Kidney (tissue), 22 donors: ENCODE measurements around the gene GABRA1. TPM values are rescaled to one million over a fixed set of nuclear protein-coding genes. Genes with fewer than 3 reads are reported as not detected.
A peak's percentile ranks its signal among the peaks of the same experiment; 100 is the strongest.

Source experiments
- DNase-seq, 5 donors: peaks; one replicate each; pipeline ENCODE4 v3.0.0-alpha.2; 2013 to 2020
- FAIRE-seq: peaks from 2 replicates; lab custom pipeline; 2012; peaks lifted over from hg19 to GRCh38; lab: Jason Lieb, UNC
- H3K27ac ChIP-seq, 2 donors: one replicate each; pipeline ENCODE4 v1.7.0; 2013; ENCODE audit warnings: low read depth in 2 of 2, low read length in 2 of 2, inconsistent platforms in 1 of 2
- H3K27me3 ChIP-seq: one replicate; pipeline ENCODE4 v1.7.1; 2013; ENCODE audit warnings: low read length, inconsistent platforms; ENCODE audit not compliant: control insufficient read depth, insufficient read depth
- H3K36me3 ChIP-seq, 3 donors: one replicate each; pipeline versions ENCODE4 v1.7.0 to v1.7.1; 2013; ENCODE audit warnings: low read length in 3 of 3, control low read depth in 1 of 3, inconsistent platforms in 1 of 3; ENCODE audit not compliant: insufficient read depth in 3 of 3, control insufficient read depth in 2 of 3
- H3K4me1 ChIP-seq, 3 donors: one replicate each; pipeline versions ENCODE4 v1.7.0 to v1.7.1; 2013; ENCODE audit warnings: low read length in 3 of 3, inconsistent platforms in 1 of 3, low read depth in 1 of 3; ENCODE audit not compliant: control insufficient read depth in 2 of 3, insufficient read depth in 2 of 3
- H3K4me3 ChIP-seq, 3 donors: one replicate each; pipeline versions ENCODE4 v1.7.0 to v1.8.1; 2013; ENCODE audit warnings: low read length in 3 of 3, control low read depth in 1 of 3, inconsistent platforms in 1 of 3
- H3K9ac ChIP-seq, 3 donors: one replicate each; pipeline versions ENCODE4 v1.7.0 to v1.7.1; 2013; ENCODE audit warnings: low read length in 3 of 3, control low read depth in 1 of 3, inconsistent platforms in 1 of 3
- H3K9me3 ChIP-seq, 3 donors: one replicate each; pipeline versions ENCODE4 v1.7.0 to v1.7.1; 2013; ENCODE audit warnings: low read length in 3 of 3, control low read depth in 1 of 3, inconsistent platforms in 1 of 3; ENCODE audit not compliant: control insufficient read depth in 2 of 3, insufficient read depth in 1 of 3
- intact Hi-C: fragments of 100-400 bp; cut with DNase I; formaldehyde crosslinking; loops from one replicate; pipeline ENCODE4 v1.11.1; 2022
- long read RNA-seq, 10 donors: library from polyadenylated mRNA in 1 of 10; unstranded in 1 of 10; transcript quantifications; one replicate each; pipeline ENCODE4 v2.0.0 and lab custom pipeline, GENCODE V29; 2021 to 2026
- polyA plus RNA-seq: library from polyadenylated mRNA; stranded (reverse); fragments of 350-450 nt; fragmentation: Illumina TruSeq; extraction: RNeasy Lipid Tissue Mini Kit (QIAGEN cat#74804); gene quantifications from one replicate; pipeline ENCODE4 v1.2.3, GENCODE V29; 2014; ENCODE audit warnings: low read depth, low replicate concordance; ENCODE audit not compliant: insufficient read depth
- total RNA-seq: library from RNA; stranded (reverse); fragmentation: NEBNext Ultra II Directional; extraction: Animal tissue kit (Norgen Biotek cat#: 25700); gene quantifications from one replicate; pipeline ENCODE4 v1.2.1, GENCODE V29; 2021
- TF ChIP-seq, protein P1 (sequence below): IDR thresholded peaks from 3 replicates; pipeline ENCODE4 v1.5.1; 2012; ENCODE audit warnings: mild to moderate bottlenecking, moderate library complexity, borderline replicate concordance; ENCODE audit not compliant: insufficient read depth; ENCODE audit errors: extremely low read depth
- donor health status: control.
- donor health status: control.
- donor health status: control.
- donor health status: control.
- donor health status: control.
- donor health status: DM: yes; HTN: yes; CAD: no.
- donor health status: Normal renal cell carcinoma (clear cell type).

Gene GABRA1
- total RNA-seq (not detected), polyA plus RNA-seq (not detected)
- long read RNA-seq, donor 1, result 0 reads
- long read RNA-seq, donor 2, result 0 reads
- long read RNA-seq, donor 3, result 0 reads
- long read RNA-seq, donor 4, result 0 reads
- long read RNA-seq, donor 5, result 0 reads
- long read RNA-seq, donor 6, result 0 reads
- long read RNA-seq, donor 7, result 0 reads
- long read RNA-seq, donor 8, result 0 reads
- long read RNA-seq, donor 9, result 0 reads
- long read RNA-seq, donor 10, result 0 reads

DNA sequence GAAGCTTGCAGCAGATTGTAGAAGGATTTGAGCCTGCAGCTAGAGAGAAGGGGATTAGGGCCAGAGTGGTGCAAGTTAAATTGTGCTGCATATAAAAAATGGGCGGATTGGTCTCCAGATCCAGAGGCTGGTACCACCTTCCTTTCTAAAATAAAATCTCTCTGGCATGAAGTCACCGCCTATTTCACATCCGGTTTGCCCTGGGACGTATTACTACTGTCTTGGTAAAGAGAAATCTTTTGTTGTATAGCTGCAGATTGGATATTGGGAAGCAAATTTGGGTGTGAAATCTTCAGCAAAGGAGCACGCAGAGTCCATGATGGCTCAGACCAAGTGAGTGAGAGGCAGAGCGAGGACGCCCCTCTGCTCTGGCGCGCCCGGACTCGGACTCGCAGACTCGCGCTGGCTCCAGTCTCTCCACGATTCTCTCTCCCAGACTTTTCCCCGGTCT lies at the start of gene GABRA1:
TSS of gene GABRA1 (plus strand) at position 180 of the 451 bp plus-strand sequence. CDS start 2,691 bp downstream, outside the sequence.
- H3K4me1 ChIP-seq, result peaks cover 0 to 2% (median 0%) of the 10 kb centered on the region in 3 donors
- TF ChIP-seq, protein P1, sequence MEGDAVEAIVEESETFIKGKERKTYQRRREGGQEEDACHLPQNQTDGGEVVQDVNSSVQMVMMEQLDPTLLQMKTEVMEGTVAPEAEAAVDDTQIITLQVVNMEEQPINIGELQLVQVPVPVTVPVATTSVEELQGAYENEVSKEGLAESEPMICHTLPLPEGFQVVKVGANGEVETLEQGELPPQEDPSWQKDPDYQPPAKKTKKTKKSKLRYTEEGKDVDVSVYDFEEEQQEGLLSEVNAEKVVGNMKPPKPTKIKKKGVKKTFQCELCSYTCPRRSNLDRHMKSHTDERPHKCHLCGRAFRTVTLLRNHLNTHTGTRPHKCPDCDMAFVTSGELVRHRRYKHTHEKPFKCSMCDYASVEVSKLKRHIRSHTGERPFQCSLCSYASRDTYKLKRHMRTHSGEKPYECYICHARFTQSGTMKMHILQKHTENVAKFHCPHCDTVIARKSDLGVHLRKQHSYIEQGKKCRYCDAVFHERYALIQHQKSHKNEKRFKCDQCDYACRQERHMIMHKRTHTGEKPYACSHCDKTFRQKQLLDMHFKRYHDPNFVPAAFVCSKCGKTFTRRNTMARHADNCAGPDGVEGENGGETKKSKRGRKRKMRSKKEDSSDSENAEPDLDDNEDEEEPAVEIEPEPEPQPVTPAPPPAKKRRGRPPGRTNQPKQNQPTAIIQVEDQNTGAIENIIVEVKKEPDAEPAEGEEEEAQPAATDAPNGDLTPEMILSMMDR, result no peak
- peaks cover 11% of the 10 kb centered on the region for H3K27me3 ChIP-seq
- no peaks in the 10 kb centered on the region for H3K9me3 ChIP-seq
- H3K36me3 ChIP-seq, result no peaks in the 10 kb centered on the region
- FAIRE-seq (no peak), DNase-seq (peak in 2 of 5 donors; percentile 19)
- no peak within 1 kb of the TSS for H3K9ac ChIP-seq
- H3K27ac ChIP-seq, result no peak within 1 kb of the TSS
- intact Hi-C loops, result no loop called here
- H3K4me3 ChIP-seq, result no peak within 1 kb of the TSS

GRCh38 chr5:161799316-161799715 lies 48.6 kb upstream of the GABRA1 start:
- H3K27me3 ChIP-seq, result no peaks in the 10 kb centered on the region
- H3K36me3 ChIP-seq, result no peaks in the 10 kb centered on the region
- TF ChIP-seq, protein P1, result no peak
- no peaks in the 10 kb centered on the region for H3K9me3 ChIP-seq
- H3K27ac ChIP-seq, result no peak overlapping the region
- no peak overlapping the region for H3K9ac ChIP-seq
- DNase-seq, result no peak
- FAIRE-seq, result no peak
- intact Hi-C loops, result no loop called here
- no peaks in the 10 kb centered on the region for H3K4me1 ChIP-seq
- no peak overlapping the region for H3K4me3 ChIP-seq

GRCh38 chr5:161804263-161804662 lies 43.7 kb upstream of the GABRA1 start:
- TF ChIP-seq, protein P1, result no peak
- no peak overlapping the region for H3K9ac ChIP-seq
- H3K4me1 ChIP-seq, result no peaks in the 10 kb centered on the region
- H3K4me3 ChIP-seq, result no peak overlapping the region
- DNase-seq (no peak), FAIRE-seq (no peak)
- intact Hi-C loops, result no loop called here
- no peaks in the 10 kb centered on the region for H3K36me3 ChIP-seq
- no peaks in the 10 kb centered on the region for H3K9me3 ChIP-seq
- H3K27ac ChIP-seq, result no peak overlapping the region
- H3K27me3 ChIP-seq, result no peaks in the 10 kb centered on the region
